Testis (tissue), 3 donors: Measurements from ENCODE around the gene CDH6. TPM values are rescaled to one million over a fixed set of nuclear protein-coding genes. Genes with fewer than 3 reads are reported as not detected.

Source experiments
- DNase-seq: peaks from one replicate; pipeline ENCODE4 v3.0.0-alpha.2; 2019
- H3K27ac ChIP-seq, 2 donors: fragments of 200-600 bp; sonication (generic); one replicate each; pipeline ENCODE4 v1.5.1; 2019
- H3K27me3 ChIP-seq: fragments of 200-600 bp; sonication (generic); one replicate; pipeline ENCODE4 v1.5.1; 2019
- H3K36me3 ChIP-seq: fragments of 200-600 bp; sonication (generic); one replicate; pipeline ENCODE4 v1.5.1; 2017; ENCODE audit warnings: low read depth; ENCODE audit errors: missing control alignments
- H3K4me1 ChIP-seq: fragments of 200-600 bp; sonication (generic); one replicate; pipeline ENCODE4 v1.5.1; 2019
- H3K4me3 ChIP-seq, 2 donors: fragments of 200-600 bp; sonication (generic); one replicate each; pipeline ENCODE4 v1.5.1; 2017 to 2019
- H3K9me3 ChIP-seq: fragments of 200-600 bp; sonication (generic); one replicate; pipeline ENCODE4 v1.5.1; 2017
- POLR2A ChIP-seq: fragments of 450-650 bp; IDR thresholded peaks from one replicate; pipeline ENCODE4 v1.6.1; 2017; ENCODE audit warnings: antibody characterized with exemption, mild to moderate bottlenecking, moderate library complexity
- WGBS, 2 donors: methylation state at CpG; one replicate each; pipeline ENCODE4 v1.1.5; 2018; 5-methylcytosine and 5-hydroxymethylcytosine counted together
- intact Hi-C: fragments of 100-400 bp; cut with DNase I; formaldehyde crosslinking; loops from one replicate; pipeline ENCODE4 v1.15.1; 2023; ENCODE audit warnings: low total_unique reads
- polyA plus RNA-seq: library from polyadenylated mRNA; stranded (reverse); fragments of 350-450 nt; fragmentation: Illumina TruSeq; extraction: RNeasy Lipid Tissue Mini Kit (QIAGEN cat#74804); gene quantifications from one replicate; pipeline ENCODE4 v1.2.3, GENCODE V29; 2014; ENCODE audit warnings: low read depth, low replicate concordance; ENCODE audit not compliant: insufficient read depth
- total RNA-seq, 2 donors: library from RNA; depleted of rRNA; stranded (reverse); fragments of >200 nt; gene quantifications; one replicate each; pipeline ENCODE4 v1.2.3, GENCODE V29; 2016
- TF ChIP-seq, protein P1 (sequence below), 3 experiments: fragments of 450-650 bp in 2 of 3; fragments of 200-600 bp in 1 of 3; sonication (generic) in 1 of 3; IDR thresholded peaks; one replicate each; pipeline ENCODE4 v1.5.1; 2016 to 2019; ENCODE audit warnings: antibody characterized with exemption in 3 of 3, mild to moderate bottlenecking in 2 of 3, moderate library complexity in 1 of 3

The CDH6 gene
- total and polyA plus RNA-seq, 3 donors from 2014 or later, result 0.68 to 3.6 (median 0.87) TPM

DNA sequence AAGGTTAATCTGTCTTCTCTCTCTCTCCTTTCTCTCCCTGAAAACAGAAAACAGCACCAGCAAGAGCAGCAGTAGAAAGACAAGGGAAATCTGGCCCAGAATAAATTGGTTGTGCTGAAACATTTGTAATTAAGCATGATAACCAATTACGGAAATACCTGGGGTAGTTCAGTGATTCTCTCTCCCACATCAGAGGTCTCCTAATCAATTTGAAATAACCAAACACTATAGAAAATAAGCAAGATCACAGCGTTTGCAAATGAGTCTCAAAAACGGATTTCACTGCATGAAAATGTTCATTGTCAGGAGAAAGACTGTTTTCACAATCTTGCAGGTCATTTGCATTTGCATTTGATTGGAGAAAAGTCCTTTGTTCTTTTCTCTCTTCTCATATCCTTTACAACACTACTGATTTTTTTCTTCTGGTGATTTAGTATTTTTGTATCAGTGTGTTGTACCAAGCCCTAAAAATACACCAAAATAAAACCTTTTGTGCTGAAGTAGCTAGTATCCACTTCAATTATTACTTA is 36.8 kb upstream of the CDH6 start:
- DNase-seq, result no peak
- Histone ChIP-seq H3K27me3 (no peaks in the 10 kb centered on the region), H3K9me3 (no peaks in the 10 kb centered on the region), H3K36me3 (no peaks in the 10 kb centered on the region), H3K4me3 (no peak overlapping the region), H3K4me1 (no peaks in the 10 kb centered on the region), H3K27ac (no peak overlapping the region)
- intact Hi-C loops, result no loop called here
- TF ChIP-seq, protein P1, sequence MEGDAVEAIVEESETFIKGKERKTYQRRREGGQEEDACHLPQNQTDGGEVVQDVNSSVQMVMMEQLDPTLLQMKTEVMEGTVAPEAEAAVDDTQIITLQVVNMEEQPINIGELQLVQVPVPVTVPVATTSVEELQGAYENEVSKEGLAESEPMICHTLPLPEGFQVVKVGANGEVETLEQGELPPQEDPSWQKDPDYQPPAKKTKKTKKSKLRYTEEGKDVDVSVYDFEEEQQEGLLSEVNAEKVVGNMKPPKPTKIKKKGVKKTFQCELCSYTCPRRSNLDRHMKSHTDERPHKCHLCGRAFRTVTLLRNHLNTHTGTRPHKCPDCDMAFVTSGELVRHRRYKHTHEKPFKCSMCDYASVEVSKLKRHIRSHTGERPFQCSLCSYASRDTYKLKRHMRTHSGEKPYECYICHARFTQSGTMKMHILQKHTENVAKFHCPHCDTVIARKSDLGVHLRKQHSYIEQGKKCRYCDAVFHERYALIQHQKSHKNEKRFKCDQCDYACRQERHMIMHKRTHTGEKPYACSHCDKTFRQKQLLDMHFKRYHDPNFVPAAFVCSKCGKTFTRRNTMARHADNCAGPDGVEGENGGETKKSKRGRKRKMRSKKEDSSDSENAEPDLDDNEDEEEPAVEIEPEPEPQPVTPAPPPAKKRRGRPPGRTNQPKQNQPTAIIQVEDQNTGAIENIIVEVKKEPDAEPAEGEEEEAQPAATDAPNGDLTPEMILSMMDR (IDR thresholded peaks at IDR 0.05), result no peak
- no peak for TF ChIP-seq POLR2A
- 58 to 59% methylated on average over 3 of the region's 3 CpGs for WGBS, 2 donors

DNA sequence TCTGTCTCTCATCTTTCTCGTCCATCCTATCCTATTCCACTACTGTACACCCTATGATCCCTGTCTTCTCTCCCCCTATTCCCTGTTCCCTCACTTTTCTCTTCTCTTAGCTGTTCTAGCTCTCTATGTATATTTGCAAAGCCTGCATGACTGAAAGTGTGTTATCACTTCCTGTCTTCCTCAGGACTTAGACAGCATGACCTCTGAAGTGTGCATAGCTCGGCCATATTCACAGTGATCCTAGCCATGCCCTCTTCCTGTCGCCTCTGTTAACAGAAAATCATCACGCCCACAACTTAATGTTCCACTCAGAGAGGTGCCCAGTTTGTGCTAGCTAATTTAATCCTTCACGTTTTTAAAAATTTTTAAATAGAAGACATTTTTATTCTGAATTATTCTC is 35.8 kb upstream of the CDH6 start:
- Histone ChIP-seq H3K27ac (no peak overlapping the region), H3K27me3 (no peaks in the 10 kb centered on the region), H3K4me1 (no peaks in the 10 kb centered on the region), H3K4me3 (no peak overlapping the region), H3K36me3 (no peaks in the 10 kb centered on the region), H3K9me3 (no peaks in the 10 kb centered on the region)
- 64 to 77% methylated on average over 5 of the region's 5 CpGs for WGBS, 2 donors
- intact Hi-C loops, result no loop called here
- DNase-seq, result no peak
- TF ChIP-seq, protein P1 (IDR thresholded peaks at IDR 0.05), result no peak
- TF ChIP-seq POLR2A, result no peak

- Histone ChIP-seq H3K4me3 (no peak overlapping the region), H3K27me3 (no peaks in the 10 kb centered on the region), H3K9me3 (no peaks in the 10 kb centered on the region), H3K4me1 (no peaks in the 10 kb centered on the region), H3K27ac (no peak overlapping the region), H3K36me3 (no peaks in the 10 kb centered on the region)
- no peak for DNase-seq
- intact Hi-C loops, result no loop called here
- 48% methylated on average over 1 of the region's 1 CpG for WGBS, 2 donors
- TF ChIP-seq, protein P1 (IDR thresholded peaks at IDR 0.05), result no peak
- TF ChIP-seq POLR2A, result no peak
These were observed 34.8 kb upstream of the CDH6 start for GRCh38 chr5:31158686-31159085.

DNA sequence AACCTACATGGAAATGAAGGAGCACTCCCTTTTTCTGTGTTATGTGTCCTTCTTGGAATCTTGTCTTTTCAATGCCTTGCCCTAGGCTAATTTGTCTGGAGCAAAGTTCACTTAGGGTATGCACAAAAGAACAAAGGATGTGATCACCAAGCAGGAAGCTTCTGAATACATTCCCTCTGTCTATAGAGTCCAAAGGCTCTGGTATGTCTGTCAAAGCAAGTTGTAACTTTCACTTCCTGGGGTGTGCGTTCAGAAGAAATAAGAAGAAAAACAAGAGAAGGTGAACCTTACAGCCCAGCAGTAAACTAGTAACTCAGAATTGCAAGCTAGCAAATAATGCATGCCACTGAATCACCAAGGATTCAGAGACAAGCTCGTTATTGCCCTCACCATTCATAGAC is 31.7 kb upstream of the CDH6 start:
- intact Hi-C loops, result no loop called here
- no peak overlapping the region for H3K27ac ChIP-seq

DNA sequence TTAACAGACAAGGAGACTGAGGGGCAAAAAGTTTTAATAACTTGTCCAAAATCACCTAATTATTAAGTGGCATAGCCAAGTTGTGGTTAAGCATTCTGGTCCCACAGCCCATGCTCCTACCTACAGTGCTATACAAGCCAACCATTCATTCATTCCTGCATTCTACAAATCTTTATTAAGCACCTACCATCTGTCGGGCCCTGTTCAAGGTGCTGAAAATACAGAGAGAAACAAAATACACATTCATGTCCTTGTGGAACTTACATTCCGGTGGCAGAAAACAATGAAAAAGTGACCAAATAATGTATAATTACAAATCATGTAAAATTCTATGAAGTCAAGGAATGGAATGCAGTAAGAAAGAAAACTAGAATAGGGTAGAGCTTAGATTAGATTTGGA is 27.8 kb upstream of the CDH6 start:
- no peak for DNase-seq
- 82 to 89% methylated on average over 2 of the region's 2 CpGs for WGBS, 2 donors
- H3K36me3 ChIP-seq, result no peaks in the 10 kb centered on the region
- intact Hi-C loops, result no loop called here
- TF ChIP-seq POLR2A, result no peak
- TF ChIP-seq, protein P1 (IDR thresholded peaks at IDR 0.05), result no peak
- no peaks in the 10 kb centered on the region for H3K4me1 ChIP-seq
- H3K4me3 ChIP-seq, result no peak overlapping the region
- H3K9me3 ChIP-seq, result no peaks in the 10 kb centered on the region
- no peaks in the 10 kb centered on the region for H3K27me3 ChIP-seq
- H3K27ac ChIP-seq, result no peak overlapping the region

More for the DNA sequence above, 31.7 kb upstream of the CDH6 start:
- 13 to 16% methylated on average over 2 of the region's 2 CpGs for WGBS, 2 donors
- Histone ChIP-seq H3K36me3 (no peaks in the 10 kb centered on the region), H3K4me1 (no peaks in the 10 kb centered on the region), H3K27me3 (no peaks in the 10 kb centered on the region), H3K9me3 (no peaks in the 10 kb centered on the region), H3K4me3 (no peak overlapping the region)
- TF ChIP-seq, protein P1 (IDR thresholded peaks at IDR 0.05), result no peak
- no peak for TF ChIP-seq POLR2A
- DNase-seq, result no peak
